ENCODE measurements around the gene EDC4. TPM values are rescaled to one million over a fixed set of nuclear protein-coding genes. Genes with fewer than 3 reads are reported as not detected.

The EDC4 gene
- total RNA-seq, 1 experiment from 2014 or later = 100 TPM

DNA sequence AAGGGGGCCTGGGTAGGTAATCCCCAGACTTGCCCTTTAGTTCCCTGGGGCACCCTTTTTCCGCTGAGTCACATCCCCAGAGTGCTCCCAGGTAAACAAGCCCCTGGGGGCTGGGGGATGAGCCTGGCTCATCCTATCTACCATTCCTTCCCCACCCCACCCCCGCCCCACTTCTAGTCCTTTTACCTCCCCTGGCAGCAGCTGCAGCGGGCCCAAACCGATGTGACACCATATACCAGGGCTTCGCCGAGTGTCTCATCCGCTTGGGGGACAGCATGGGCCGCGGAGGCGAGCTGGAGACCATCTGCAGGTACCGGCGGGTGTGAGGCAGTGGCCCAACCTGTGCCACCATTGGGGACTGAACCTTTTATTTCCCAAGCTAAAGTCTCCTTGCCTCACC, 12.7 kb downstream of the EDC4 start:
- Histone ChIP-seq H3K9me2 (ENCODE audit: insufficient read depth) (no peaks in the 10 kb centered on the region), H3K79me2 (ENCODE audit: insufficient read depth, low read length) (no peaks in the 10 kb centered on the region), H3K27me3 (ENCODE audit: insufficient read depth, low read length) (no peaks in the 10 kb centered on the region), H3K9ac (ENCODE audit: low read length) (no peak overlapping the region), H3K36me3 (ENCODE audit: control insufficient read depth in 1 of 2, insufficient read depth in 2 of 2, low read length in 2 of 2) (peaks cover 16 to 29% of the 10 kb centered on the region in 2 experiments; a peak in 3 of 4 replicates), H3K4me1 (ENCODE audit: control insufficient read depth in 1 of 2, insufficient read depth in 2 of 2, low read length in 2 of 2) (no peaks in the 10 kb centered on the region), H2AFZ (ENCODE audit: low read depth, low read length, poor library complexity, severe bottlenecking) (no peak overlapping the region), H3K4me2 (ENCODE audit: low read length) (no peak overlapping the region), H4K20me1 (ENCODE audit: insufficient read depth) (peaks cover 3% of the 10 kb centered on the region; the same call in 1 of the 2 replicates), H3K27ac (ENCODE audit: low read depth, low read length) (no peak overlapping the region), H3K9me3 (ENCODE audit: control insufficient read depth in 1 of 2, insufficient read depth in 1 of 2, low read depth in 1 of 2, low read length in 2 of 2) (no peaks in the 10 kb centered on the region), H3K4me3 (replicated peaks in 1 of 2; ENCODE audit: low read depth in 1 of 2, low read length in 2 of 2) (no peak overlapping the region)
- BruUV-seq (replicated peaks) = no TSS peak
- ChIA-PET RAD21 (ENCODE audit: low non-redundant PET in 1 of 2, low total read pairs in 2 of 2, uncharacterized antibody in 2 of 2, unreplicated experiment in 2 of 2) (no interaction called here), CTCF (interaction anchor here (1.1 to 2.9 kb wide), 2 partner anchors 43 to 155 kb away, joined by 3 to 13 read pairs; no protein-coding TSS in a partner anchor), POLR2A (no interaction called here)
- intact Hi-C loops (cut with micrococcal nuclease) = loop anchor here (10.0 kb wide), 1 partner anchor 339 kb away; no protein-coding TSS in a partner anchor
- ATAC-seq (no peak), DNase-seq (ENCODE audit: low read depth, low spot score) (no peak)
- TF ChIP-seq, protein P1, sequence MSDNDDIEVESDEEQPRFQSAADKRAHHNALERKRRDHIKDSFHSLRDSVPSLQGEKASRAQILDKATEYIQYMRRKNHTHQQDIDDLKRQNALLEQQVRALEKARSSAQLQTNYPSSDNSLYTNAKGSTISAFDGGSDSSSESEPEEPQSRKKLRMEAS (IDR thresholded peaks at IDR 0.05) = no peak
- TF ChIP-seq, protein P2, sequence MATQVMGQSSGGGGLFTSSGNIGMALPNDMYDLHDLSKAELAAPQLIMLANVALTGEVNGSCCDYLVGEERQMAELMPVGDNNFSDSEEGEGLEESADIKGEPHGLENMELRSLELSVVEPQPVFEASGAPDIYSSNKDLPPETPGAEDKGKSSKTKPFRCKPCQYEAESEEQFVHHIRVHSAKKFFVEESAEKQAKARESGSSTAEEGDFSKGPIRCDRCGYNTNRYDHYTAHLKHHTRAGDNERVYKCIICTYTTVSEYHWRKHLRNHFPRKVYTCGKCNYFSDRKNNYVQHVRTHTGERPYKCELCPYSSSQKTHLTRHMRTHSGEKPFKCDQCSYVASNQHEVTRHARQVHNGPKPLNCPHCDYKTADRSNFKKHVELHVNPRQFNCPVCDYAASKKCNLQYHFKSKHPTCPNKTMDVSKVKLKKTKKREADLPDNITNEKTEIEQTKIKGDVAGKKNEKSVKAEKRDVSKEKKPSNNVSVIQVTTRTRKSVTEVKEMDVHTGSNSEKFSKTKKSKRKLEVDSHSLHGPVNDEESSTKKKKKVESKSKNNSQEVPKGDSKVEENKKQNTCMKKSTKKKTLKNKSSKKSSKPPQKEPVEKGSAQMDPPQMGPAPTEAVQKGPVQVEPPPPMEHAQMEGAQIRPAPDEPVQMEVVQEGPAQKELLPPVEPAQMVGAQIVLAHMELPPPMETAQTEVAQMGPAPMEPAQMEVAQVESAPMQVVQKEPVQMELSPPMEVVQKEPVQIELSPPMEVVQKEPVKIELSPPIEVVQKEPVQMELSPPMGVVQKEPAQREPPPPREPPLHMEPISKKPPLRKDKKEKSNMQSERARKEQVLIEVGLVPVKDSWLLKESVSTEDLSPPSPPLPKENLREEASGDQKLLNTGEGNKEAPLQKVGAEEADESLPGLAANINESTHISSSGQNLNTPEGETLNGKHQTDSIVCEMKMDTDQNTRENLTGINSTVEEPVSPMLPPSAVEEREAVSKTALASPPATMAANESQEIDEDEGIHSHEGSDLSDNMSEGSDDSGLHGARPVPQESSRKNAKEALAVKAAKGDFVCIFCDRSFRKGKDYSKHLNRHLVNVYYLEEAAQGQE (IDR thresholded peaks at IDR 0.05; ENCODE audit: low read depth) = no peak
- no peak for TF ChIP-seq EZH2 (IDR thresholded peaks at IDR 0.05)
- no peak for TF ChIP-seq CEBPB (IDR thresholded peaks at IDR 0.05; ENCODE audit: low read depth)
- TF ChIP-seq, protein P3, sequence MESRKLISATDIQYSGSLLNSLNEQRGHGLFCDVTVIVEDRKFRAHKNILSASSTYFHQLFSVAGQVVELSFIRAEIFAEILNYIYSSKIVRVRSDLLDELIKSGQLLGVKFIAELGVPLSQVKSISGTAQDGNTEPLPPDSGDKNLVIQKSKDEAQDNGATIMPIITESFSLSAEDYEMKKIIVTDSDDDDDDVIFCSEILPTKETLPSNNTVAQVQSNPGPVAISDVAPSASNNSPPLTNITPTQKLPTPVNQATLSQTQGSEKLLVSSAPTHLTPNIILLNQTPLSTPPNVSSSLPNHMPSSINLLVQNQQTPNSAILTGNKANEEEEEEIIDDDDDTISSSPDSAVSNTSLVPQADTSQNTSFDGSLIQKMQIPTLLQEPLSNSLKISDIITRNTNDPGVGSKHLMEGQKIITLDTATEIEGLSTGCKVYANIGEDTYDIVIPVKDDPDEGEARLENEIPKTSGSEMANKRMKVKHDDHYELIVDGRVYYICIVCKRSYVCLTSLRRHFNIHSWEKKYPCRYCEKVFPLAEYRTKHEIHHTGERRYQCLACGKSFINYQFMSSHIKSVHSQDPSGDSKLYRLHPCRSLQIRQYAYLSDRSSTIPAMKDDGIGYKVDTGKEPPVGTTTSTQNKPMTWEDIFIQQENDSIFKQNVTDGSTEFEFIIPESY (IDR thresholded peaks at IDR 0.05; ENCODE audit: extremely low read depth, insufficient replicate concordance, low read length) = no peak
